ENCODE data around the gene GNPTAB. TPM values are rescaled to one million over a fixed set of nuclear protein-coding genes. Genes with fewer than 3 reads are reported as not detected.

Gene GNPTAB
- total RNA-seq, 1 experiment from 2014 or later, result 40.8 TPM

DNA sequence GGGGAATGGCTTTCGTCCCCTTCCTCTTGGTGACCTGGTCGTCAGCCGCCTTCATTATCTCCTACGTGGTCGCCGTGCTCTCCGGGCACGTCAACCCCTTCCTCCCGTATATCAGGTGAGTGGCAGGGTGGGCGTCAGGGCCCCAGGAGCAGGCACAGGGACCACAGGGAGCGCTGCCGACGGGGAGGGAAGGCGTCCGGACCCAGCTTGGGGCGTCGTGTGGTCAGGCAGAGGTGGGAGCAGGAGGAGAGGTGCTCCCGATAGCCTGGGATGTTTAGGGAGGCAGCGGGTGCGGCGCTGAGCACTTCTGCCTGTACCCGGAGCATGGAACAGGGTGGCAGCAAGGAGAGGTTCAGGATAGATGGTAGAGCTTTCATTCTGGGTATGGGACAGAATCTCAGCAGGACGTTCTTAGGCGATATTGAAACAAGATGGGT, 47.1 kb upstream of the GNPTAB start:
- CTCF ChIA-PET, result no interaction called here
- Histone ChIP-seq H3K27me3 (ENCODE audit: control insufficient read depth, insufficient read depth, low read length) (no peaks in the 10 kb centered on the region), H3K27ac (ENCODE audit: low read length) (peak overlapping the region; percentile 80), H3K4me3 (ENCODE audit: low read depth in 2 of 2, low read length in 2 of 2) (peak overlapping the region; percentile 79 to 93), H3K9me3 (ENCODE audit: control insufficient read depth, insufficient read depth, low read depth, low read length) (no peaks in the 10 kb centered on the region), H3K4me1 (ENCODE audit: control insufficient read depth, insufficient read depth, low read length) (no peaks in the 10 kb centered on the region), H3K36me3 (ENCODE audit: control insufficient read depth, insufficient read depth, low read length) (no peaks in the 10 kb centered on the region)
- POLR2A ChIA-PET, result no interaction called here
- TF ChIP-seq, protein P1, sequence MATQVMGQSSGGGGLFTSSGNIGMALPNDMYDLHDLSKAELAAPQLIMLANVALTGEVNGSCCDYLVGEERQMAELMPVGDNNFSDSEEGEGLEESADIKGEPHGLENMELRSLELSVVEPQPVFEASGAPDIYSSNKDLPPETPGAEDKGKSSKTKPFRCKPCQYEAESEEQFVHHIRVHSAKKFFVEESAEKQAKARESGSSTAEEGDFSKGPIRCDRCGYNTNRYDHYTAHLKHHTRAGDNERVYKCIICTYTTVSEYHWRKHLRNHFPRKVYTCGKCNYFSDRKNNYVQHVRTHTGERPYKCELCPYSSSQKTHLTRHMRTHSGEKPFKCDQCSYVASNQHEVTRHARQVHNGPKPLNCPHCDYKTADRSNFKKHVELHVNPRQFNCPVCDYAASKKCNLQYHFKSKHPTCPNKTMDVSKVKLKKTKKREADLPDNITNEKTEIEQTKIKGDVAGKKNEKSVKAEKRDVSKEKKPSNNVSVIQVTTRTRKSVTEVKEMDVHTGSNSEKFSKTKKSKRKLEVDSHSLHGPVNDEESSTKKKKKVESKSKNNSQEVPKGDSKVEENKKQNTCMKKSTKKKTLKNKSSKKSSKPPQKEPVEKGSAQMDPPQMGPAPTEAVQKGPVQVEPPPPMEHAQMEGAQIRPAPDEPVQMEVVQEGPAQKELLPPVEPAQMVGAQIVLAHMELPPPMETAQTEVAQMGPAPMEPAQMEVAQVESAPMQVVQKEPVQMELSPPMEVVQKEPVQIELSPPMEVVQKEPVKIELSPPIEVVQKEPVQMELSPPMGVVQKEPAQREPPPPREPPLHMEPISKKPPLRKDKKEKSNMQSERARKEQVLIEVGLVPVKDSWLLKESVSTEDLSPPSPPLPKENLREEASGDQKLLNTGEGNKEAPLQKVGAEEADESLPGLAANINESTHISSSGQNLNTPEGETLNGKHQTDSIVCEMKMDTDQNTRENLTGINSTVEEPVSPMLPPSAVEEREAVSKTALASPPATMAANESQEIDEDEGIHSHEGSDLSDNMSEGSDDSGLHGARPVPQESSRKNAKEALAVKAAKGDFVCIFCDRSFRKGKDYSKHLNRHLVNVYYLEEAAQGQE (IDR thresholded peaks at IDR 0.05; ENCODE audit: insufficient read depth in 1 of 2, low read depth in 2 of 2, low read length in 1 of 2), result no peak
- no peak for TF ChIP-seq POLR2AphosphoS5 (IDR thresholded peaks at IDR 0.05; ENCODE audit: low read depth, low read length)
- no peak for TF ChIP-seq TCF7L2 (IDR thresholded peaks at IDR 0.05; ENCODE audit: low read depth, low read length)
- TF ChIP-seq, protein P2, sequence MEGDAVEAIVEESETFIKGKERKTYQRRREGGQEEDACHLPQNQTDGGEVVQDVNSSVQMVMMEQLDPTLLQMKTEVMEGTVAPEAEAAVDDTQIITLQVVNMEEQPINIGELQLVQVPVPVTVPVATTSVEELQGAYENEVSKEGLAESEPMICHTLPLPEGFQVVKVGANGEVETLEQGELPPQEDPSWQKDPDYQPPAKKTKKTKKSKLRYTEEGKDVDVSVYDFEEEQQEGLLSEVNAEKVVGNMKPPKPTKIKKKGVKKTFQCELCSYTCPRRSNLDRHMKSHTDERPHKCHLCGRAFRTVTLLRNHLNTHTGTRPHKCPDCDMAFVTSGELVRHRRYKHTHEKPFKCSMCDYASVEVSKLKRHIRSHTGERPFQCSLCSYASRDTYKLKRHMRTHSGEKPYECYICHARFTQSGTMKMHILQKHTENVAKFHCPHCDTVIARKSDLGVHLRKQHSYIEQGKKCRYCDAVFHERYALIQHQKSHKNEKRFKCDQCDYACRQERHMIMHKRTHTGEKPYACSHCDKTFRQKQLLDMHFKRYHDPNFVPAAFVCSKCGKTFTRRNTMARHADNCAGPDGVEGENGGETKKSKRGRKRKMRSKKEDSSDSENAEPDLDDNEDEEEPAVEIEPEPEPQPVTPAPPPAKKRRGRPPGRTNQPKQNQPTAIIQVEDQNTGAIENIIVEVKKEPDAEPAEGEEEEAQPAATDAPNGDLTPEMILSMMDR (IDR thresholded peaks at IDR 0.05), result no peak
- TF ChIP-seq SIN3A (IDR thresholded peaks at IDR 0.05; ENCODE audit: borderline replicate concordance, insufficient read depth, low read depth, low read length), result no peak
- in situ Hi-C loops (cut with HindIII; ENCODE audit: low pct_unique_long_range_greater_than_20kb, low sequenced_read_pairs) (no loop called here), intact Hi-C loops (cut with micrococcal nuclease; ENCODE audit: unreplicated experiment) (no loop called here)
- BruUV-seq (replicated peaks), result no TSS peak
- ATAC-seq (peak; percentile 61), DNase-seq (ENCODE audit: low read depth, low spot score) (no peak)

DNA sequence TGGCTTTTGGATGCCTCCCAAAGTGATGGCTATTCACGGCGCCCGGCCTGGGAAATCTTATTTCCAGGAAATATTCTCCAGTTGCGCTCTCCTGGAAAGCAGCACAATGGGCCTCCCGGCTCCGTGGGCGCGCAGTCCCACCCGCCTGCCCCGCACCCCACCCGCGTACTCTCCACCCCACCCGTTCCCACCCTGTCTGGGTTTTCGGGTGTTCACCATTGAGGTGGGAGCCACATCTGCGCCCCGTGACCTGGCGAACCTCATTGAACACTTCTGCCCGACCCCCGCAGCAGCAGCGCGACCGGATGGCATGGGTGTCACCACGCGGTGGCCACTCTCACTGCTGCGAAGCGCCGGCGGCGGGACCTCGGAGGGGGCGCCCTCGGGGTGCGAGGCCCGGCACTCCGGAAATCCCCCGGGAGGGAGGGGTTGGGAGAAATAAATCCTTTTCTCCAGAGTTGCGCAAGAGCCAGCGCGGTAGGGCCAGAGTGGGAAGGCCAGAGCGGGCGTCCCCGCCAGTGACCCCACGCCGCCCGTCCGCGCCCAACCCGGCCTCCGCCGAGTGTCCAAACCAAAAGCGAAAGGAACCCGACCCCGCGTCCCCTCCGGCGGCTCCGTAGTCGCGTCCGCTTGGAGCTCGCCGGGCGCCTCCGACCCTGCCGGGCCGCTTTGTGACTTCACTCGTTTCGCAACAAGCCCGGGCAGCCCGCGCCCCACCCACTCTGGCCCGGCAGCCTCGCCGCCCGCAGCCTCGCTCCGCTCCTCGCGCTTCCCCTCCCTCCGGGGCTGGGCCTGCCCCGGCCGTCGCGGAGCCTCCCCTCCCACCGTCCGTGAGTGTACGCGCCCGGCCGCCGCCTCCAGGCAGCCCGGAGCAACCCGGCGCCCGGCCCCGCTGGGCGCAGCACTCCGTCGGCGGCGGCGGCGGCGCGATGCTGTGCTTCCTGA, 46.4 kb upstream of the GNPTAB start, which contains the start of gene DRAM1:
TSS of gene DRAM1 (plus strand) at position 720 of the 945 bp plus-strand sequence. CDS start at position 930, 210 bp downstream.
- DNase-seq (ENCODE audit: low read depth, low spot score), result no peak
- BruUV-seq (replicated peaks), result no TSS peak
- peak; percentile 96 for ATAC-seq
- intact Hi-C loops (cut with micrococcal nuclease; ENCODE audit: unreplicated experiment), result no loop called here
- ChIA-PET POLR2A (no interaction called here), CTCF (no interaction called here)
- in situ Hi-C loops (cut with HindIII; ENCODE audit: low pct_unique_long_range_greater_than_20kb, low sequenced_read_pairs), result no loop called here
- Histone ChIP-seq H3K4me1 (ENCODE audit: control insufficient read depth, insufficient read depth, low read length) (no peaks in the 10 kb centered on the region), H3K9me3 (ENCODE audit: control insufficient read depth, insufficient read depth, low read depth, low read length) (no peaks in the 10 kb centered on the region), H3K36me3 (ENCODE audit: control insufficient read depth, insufficient read depth, low read length) (no peaks in the 10 kb centered on the region), H3K27ac (ENCODE audit: low read length) (peak within 1 kb of the TSS; percentile 80), H3K4me3 (ENCODE audit: low read depth in 2 of 2, low read length in 2 of 2) (peak within 1 kb of the TSS; percentile 79 to 93), H3K27me3 (ENCODE audit: control insufficient read depth, insufficient read depth, low read length) (no peaks in the 10 kb centered on the region)
- TF ChIP-seq, protein P1 (IDR thresholded peaks at IDR 0.05; ENCODE audit: insufficient read depth in 1 of 2, low read depth in 2 of 2, low read length in 1 of 2), result no peak
- TF ChIP-seq POLR2AphosphoS5 (IDR thresholded peaks at IDR 0.05; ENCODE audit: low read depth, low read length), result peak; percentile 72; the same call in 1 of the 2 replicates
- TF ChIP-seq SIN3A (IDR thresholded peaks at IDR 0.05; ENCODE audit: borderline replicate concordance, insufficient read depth, low read depth, low read length), result no peak
- TF ChIP-seq, protein P2 (IDR thresholded peaks at IDR 0.05), result no peak
- TF ChIP-seq TCF7L2 (IDR thresholded peaks at IDR 0.05; ENCODE audit: low read depth, low read length), result peak; percentile 76

Data from Panc1 (cell line).